Astrocyte of the hippocampus (primary cell): ENCODE measurements around the gene MGAT4A.
"Not testable (repeated sequence)": the region's sequence is repeated elsewhere in the genome, so short reads cannot be mapped to it uniquely, and the experiment has no call there.

Experiments used
- DNase-seq: peaks from one replicate; pipeline ENCODE4 v3.0.0; 2011; ENCODE audit warnings: low read depth, low spot score

Gene MGAT4A

GRCh38 chr2:98759827-98760625, 29.1 kb upstream of the MGAT4A start:
- DNase-seq = no peak

- no peak for DNase-seq
These were observed 28.4 kb upstream of the MGAT4A start for GRCh38 chr2:98759338-98759737.

GRCh38 chr2:98757904-98758421, 27.0 kb upstream of the MGAT4A start:
- peak; percentile 80 for DNase-seq

GRCh38 chr2:98753801-98754200, 22.9 kb upstream of the MGAT4A start:
- DNase-seq = no peak

- not testable (repeated sequence) for DNase-seq
These were observed 21.8 kb upstream of the MGAT4A start for GRCh38 chr2:98752711-98753110.

- DNase-seq = no peak
These were observed 20.8 kb upstream of the MGAT4A start for GRCh38 chr2:98751748-98752147.

- DNase-seq = no peak
These were observed 19.8 kb upstream of the MGAT4A start for GRCh38 chr2:98750593-98751282.

GRCh38 chr2:98749066-98749450, 18.1 kb upstream of the MGAT4A start:
- DNase-seq = no peak

- DNase-seq = no peak
These were observed 17.5 kb upstream of the MGAT4A start for GRCh38 chr2:98748292-98749065.

- DNase-seq = no peak
These were observed 17.0 kb upstream of the MGAT4A start for GRCh38 chr2:98747888-98748287.

GRCh38 chr2:98746426-98746825, 15.5 kb upstream of the MGAT4A start:
- DNase-seq = no peak

- DNase-seq = no peak
These were observed 13.7 kb upstream of the MGAT4A start for GRCh38 chr2:98744595-98744994.

- no peak for DNase-seq
These were observed 12.9 kb upstream of the MGAT4A start for GRCh38 chr2:98743835-98744234.

GRCh38 chr2:98739020-98739419, 8.1 kb upstream of the MGAT4A start:
- no peak for DNase-seq

GRCh38 chr2:98738304-98738703, 7.4 kb upstream of the MGAT4A start:
- no peak for DNase-seq

GRCh38 chr2:98737848-98738247, 6.9 kb upstream of the MGAT4A start:
- no peak for DNase-seq

GRCh38 chr2:98736464-98736889, 5.5 kb upstream of the MGAT4A start:
- DNase-seq = no peak

GRCh38 chr2:98734823-98735260, 3.9 kb upstream of the MGAT4A start:
- no peak for DNase-seq

GRCh38 chr2:98734162-98734561, 3.2 kb upstream of the MGAT4A start:
- DNase-seq = no peak

- no peak for DNase-seq
These were observed 1.6 kb upstream of the MGAT4A start for GRCh38 chr2:98732430-98733051.

- DNase-seq = no peak
These were observed 990 bp upstream of the MGAT4A start for GRCh38 chr2:98731894-98732349.

GRCh38 chr2:98730707-98731040, 258 bp downstream of the MGAT4A start:
- peak; percentile 52 for DNase-seq
